GM15510 (cell line): ENCODE data around the gene LSM6.

ENCODE experiments used
- POLR2A ChIP-seq: IDR thresholded peaks from 3 replicates; pipeline ENCODE4 v1.6.1; 2011; ENCODE audit warnings: borderline replicate concordance; ENCODE audit not compliant: insufficient read length; ENCODE audit errors: extremely low read depth

Gene LSM6

GRCh38 chr4:146175541-146176453, at the start of gene LSM6:
TSS of gene LSM6 (plus strand) at chr4:146175718. CDS start at chr4:146182922, 7,204 bp downstream.
- peak; percentile 74 for TF ChIP-seq POLR2A

- no peak for TF ChIP-seq POLR2A
Measured at GRCh38 chr4:146132445-146132844, 43.1 kb upstream of the LSM6 start.

- TF ChIP-seq POLR2A: no peak
Measured at GRCh38 chr4:146134761-146135445, 40.6 kb upstream of the LSM6 start.

GRCh38 chr4:146135941-146136340, 39.6 kb upstream of the LSM6 start:
- TF ChIP-seq POLR2A: no peak

GRCh38 chr4:146142768-146143167, 32.8 kb upstream of the LSM6 start:
- no peak for TF ChIP-seq POLR2A

GRCh38 chr4:146143888-146144287, 31.6 kb upstream of the LSM6 start:
- no peak for TF ChIP-seq POLR2A

- TF ChIP-seq POLR2A: no peak
Measured at GRCh38 chr4:146146918-146147317, 28.6 kb upstream of the LSM6 start.

- TF ChIP-seq POLR2A: no peak
Measured at GRCh38 chr4:146148021-146148420, 27.5 kb upstream of the LSM6 start.

- no peak for TF ChIP-seq POLR2A
Measured at GRCh38 chr4:146154057-146154456, 21.5 kb upstream of the LSM6 start.

- no peak for TF ChIP-seq POLR2A
Measured at GRCh38 chr4:146155152-146155724, 20.3 kb upstream of the LSM6 start.

- no peak for TF ChIP-seq POLR2A
Measured at GRCh38 chr4:146158036-146158745, 17.3 kb upstream of the LSM6 start.

GRCh38 chr4:146159384-146160058, 16.0 kb upstream of the LSM6 start:
- no peak for TF ChIP-seq POLR2A

GRCh38 chr4:146161243-146161642, 14.3 kb upstream of the LSM6 start:
- TF ChIP-seq POLR2A: no peak

GRCh38 chr4:146165221-146165620, 10.3 kb upstream of the LSM6 start:
- TF ChIP-seq POLR2A: no peak
